Endodermal cell (in vitro differentiated cells): Measurements from ENCODE around the gene MGLL. TPM values are rescaled to one million over a fixed set of nuclear protein-coding genes. Genes with fewer than 3 reads are reported as not detected.

Experiments used
- DNase-seq: peaks from one replicate; pipeline ENCODE4 v3.0.0-alpha.2; 2017
- H3K27ac ChIP-seq: 2 replicates; pipeline ENCODE4 v1.5.1; 2013; ENCODE audit warnings: mild to moderate bottlenecking, low read depth, low read length, moderate library complexity
- H3K27me3 ChIP-seq: 2 replicates; pipeline ENCODE4 v1.6.1; 2013; ENCODE audit warnings: mild to moderate bottlenecking, low read length, moderate library complexity; ENCODE audit not compliant: insufficient read depth, control insufficient read depth, poor library complexity, severe bottlenecking
- H3K36me3 ChIP-seq: 2 replicates; pipeline ENCODE4 v1.7.0; 2013; ENCODE audit warnings: mild to moderate bottlenecking, low read length, moderate library complexity; ENCODE audit not compliant: control insufficient read depth, insufficient read depth
- H3K4me1 ChIP-seq: one replicate; pipeline ENCODE4 v1.7.0; 2013; ENCODE audit warnings: low read length; ENCODE audit not compliant: control insufficient read depth, insufficient read depth
- H3K4me3 ChIP-seq: 2 replicates; pipeline ENCODE4 v1.5.1; 2013; ENCODE audit warnings: mild to moderate bottlenecking, low read length, moderate library complexity
- H3K9ac ChIP-seq: 2 replicates; pipeline ENCODE4 v1.6.1; 2013; ENCODE audit warnings: mild to moderate bottlenecking, low read length, moderate library complexity; ENCODE audit not compliant: poor library complexity, severe bottlenecking; ENCODE audit errors: extremely low read depth
- H3K9me3 ChIP-seq: 2 replicates; pipeline ENCODE4 v1.6.1; 2013; ENCODE audit warnings: mild to moderate bottlenecking, low read length, moderate library complexity; ENCODE audit not compliant: control insufficient read depth
- H3K27ac Mint-ChIP-seq: 2 replicates; pipeline ENCODE4 v1.8.0; 2020; ENCODE audit warnings: mixed read lengths
- H3K27me3 Mint-ChIP-seq: 2 replicates; pipeline ENCODE4 v1.8.0; 2021; ENCODE audit warnings: mild to moderate bottlenecking, mixed read lengths; ENCODE audit not compliant: insufficient read depth
- H3K36me3 Mint-ChIP-seq: 2 replicates; pipeline ENCODE4 v1.8.0; 2020; ENCODE audit warnings: low read depth, mixed read lengths
- H3K4me1 Mint-ChIP-seq: 2 replicates; pipeline ENCODE4 v1.8.0; 2020; ENCODE audit warnings: mixed read lengths
- H3K4me3 Mint-ChIP-seq: 2 replicates; pipeline ENCODE4 v1.8.0; 2020; ENCODE audit warnings: mild to moderate bottlenecking, moderate library complexity, mixed read lengths
- H3K9me3 Mint-ChIP-seq: 2 replicates; pipeline ENCODE4 v1.8.0; 2020; ENCODE audit warnings: mild to moderate bottlenecking, mixed read lengths
- CTCF ChIP-seq: fragments of 200-600 bp; sonication (generic); conservative IDR thresholded peaks from 2 replicates; pipeline ENCODE4 v1.5.0; 2021; ENCODE audit warnings: antibody characterized with exemption, mild to moderate bottlenecking
- WGBS, 2 experiments: methylation state at CpG; one replicate each; pipeline versions ENCODE4 v1.1.5 to v1.1.7; 2013; ENCODE audit warnings: missing lambda C conversion rate in 2 of 2, mixed read lengths in 1 of 2; ENCODE audit not compliant: insufficient coverage in 1 of 2, insufficient read length in 1 of 2; 5-methylcytosine and 5-hydroxymethylcytosine counted together
- total RNA-seq, 2 donors: library from RNA; stranded (reverse); fragmentation: NEBNext Ultra II Directional in 1 of 2; extraction: Animal tissue kit (Norgen Biotek cat#: 25700) in 1 of 2; gene quantifications; 2 replicates in 1 of 2; 3 replicates in 1 of 2; pipeline ENCODE4 v1.2.1, GENCODE V29; 2021

MGLL gene
- total RNA-seq, 2 donors from 2014 or later = 0.22 TPM; not detected in 1

DNA sequence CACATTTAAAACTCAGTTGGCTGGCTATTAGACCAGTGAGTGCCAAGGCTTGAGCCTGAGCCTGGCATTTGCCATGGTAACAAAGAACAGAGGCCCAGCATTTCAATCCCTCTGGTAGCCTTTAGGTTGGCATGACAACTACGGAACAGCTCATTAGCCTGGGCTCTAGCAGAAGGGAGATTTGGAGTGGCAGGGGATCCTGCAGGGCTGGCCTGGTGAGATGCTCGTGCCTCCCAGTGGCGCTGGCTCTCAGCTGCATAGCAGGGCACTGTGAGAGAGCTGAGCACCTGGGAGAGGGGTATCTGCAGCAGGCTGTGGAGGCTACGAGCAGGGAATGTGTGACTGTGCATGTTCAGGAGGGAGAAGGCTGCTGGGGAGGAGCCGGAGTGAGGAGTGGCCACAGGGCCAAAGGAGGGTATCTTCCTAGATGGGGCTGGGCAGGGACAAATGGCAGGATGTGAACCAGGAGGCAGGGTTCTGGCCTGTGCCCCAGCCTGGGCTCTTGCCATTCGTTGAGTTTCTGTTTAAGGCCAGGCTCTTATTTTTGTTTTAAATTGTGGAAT, 155.1 kb downstream of the MGLL start:
- DNase-seq = no peak
- Histone ChIP-seq H3K27ac (no peak overlapping the region), H3K9me3 (no peaks in the 10 kb centered on the region), H3K4me3 (no peak overlapping the region), H3K36me3 (peaks cover 12% of the 10 kb centered on the region), H3K27me3 (no peaks in the 10 kb centered on the region), H3K4me1 (no peaks in the 10 kb centered on the region), H3K9ac (no peak overlapping the region)
- no peaks in the 10 kb centered on the region for H3K36me3 Mint-ChIP-seq
- no peaks in the 10 kb centered on the region for H3K9me3 Mint-ChIP-seq
- WGBS, 2 experiments = 85 to 89% methylated on average over 6 of the region's 6 CpGs
- H3K27me3 Mint-ChIP-seq = peaks cover 2% of the 10 kb centered on the region
- peaks cover 2% of the 10 kb centered on the region for H3K4me1 Mint-ChIP-seq
- H3K4me3 Mint-ChIP-seq = no peak overlapping the region
- no peak for TF ChIP-seq CTCF
- H3K27ac Mint-ChIP-seq = no peak overlapping the region

DNA sequence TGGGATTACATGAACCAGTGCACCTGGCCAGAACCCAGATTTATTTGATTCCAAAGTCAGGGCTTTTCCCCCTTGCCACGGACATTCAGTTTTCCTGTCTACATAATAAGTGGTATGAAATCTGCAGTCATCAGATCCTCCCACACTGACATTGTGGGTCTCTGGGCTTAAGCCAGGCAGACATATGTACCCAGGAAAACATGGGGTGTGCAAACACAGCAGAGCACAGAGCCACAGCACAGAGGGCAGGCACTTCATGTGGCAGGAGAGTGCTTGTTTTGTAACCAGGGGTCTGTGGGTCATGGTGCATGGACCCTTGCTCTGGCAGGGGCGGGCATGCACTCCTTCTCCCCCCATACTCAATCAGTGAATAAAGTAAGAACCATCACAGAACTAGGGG, 155.6 kb downstream of the MGLL start:
- H3K9me3 ChIP-seq = no peaks in the 10 kb centered on the region
- no peaks in the 10 kb centered on the region for H3K36me3 Mint-ChIP-seq
- peaks cover 2% of the 10 kb centered on the region for H3K27me3 Mint-ChIP-seq
- no peak overlapping the region for H3K27ac Mint-ChIP-seq
- H3K4me1 ChIP-seq = no peaks in the 10 kb centered on the region
- 95% methylated on average over 2 of the region's 2 CpGs; no CpG with 5 or more reads in 1 of the 2 experiments for WGBS, 2 experiments
- H3K4me3 ChIP-seq = no peak overlapping the region
- peaks cover 12% of the 10 kb centered on the region for H3K36me3 ChIP-seq
- no peaks in the 10 kb centered on the region for H3K9me3 Mint-ChIP-seq
- TF ChIP-seq CTCF = no peak
- no peak overlapping the region for H3K9ac ChIP-seq
- H3K27ac ChIP-seq = no peak overlapping the region
- H3K27me3 ChIP-seq = no peaks in the 10 kb centered on the region
- no peaks in the 10 kb centered on the region for H3K4me1 Mint-ChIP-seq
- no peak for DNase-seq
- no peak overlapping the region for H3K4me3 Mint-ChIP-seq

GRCh38 chr3:127665586-127665985, 156.7 kb downstream of the MGLL start:
- no peak for TF ChIP-seq CTCF
- peaks cover 12% of the 10 kb centered on the region for H3K36me3 ChIP-seq
- H3K9me3 ChIP-seq = no peaks in the 10 kb centered on the region
- Mint-ChIP-seq H3K4me3 (no peak overlapping the region), H3K27ac (no peak overlapping the region), H3K4me1 (no peaks in the 10 kb centered on the region), H3K27me3 (no peaks in the 10 kb centered on the region), H3K9me3 (no peaks in the 10 kb centered on the region), H3K36me3 (no peaks in the 10 kb centered on the region)
- WGBS, 2 experiments = 93 to 95% methylated on average over 3 of the region's 3 CpGs
- no peaks in the 10 kb centered on the region for H3K4me1 ChIP-seq
- no peak for DNase-seq
- no peak overlapping the region for H3K9ac ChIP-seq
- H3K27ac ChIP-seq = no peak overlapping the region
- H3K27me3 ChIP-seq = no peaks in the 10 kb centered on the region
- no peak overlapping the region for H3K4me3 ChIP-seq
